ENCODE data around the gene AHDC1.
"Not testable (repeated sequence)": the region's sequence is repeated elsewhere in the genome, so short reads cannot be mapped to it uniquely, and the experiment has no call there.

The AHDC1 gene

GRCh38 chr1:27647328-27647727 lies 43.4 kb upstream of the AHDC1 start:
- TF ChIP-seq, protein P1, sequence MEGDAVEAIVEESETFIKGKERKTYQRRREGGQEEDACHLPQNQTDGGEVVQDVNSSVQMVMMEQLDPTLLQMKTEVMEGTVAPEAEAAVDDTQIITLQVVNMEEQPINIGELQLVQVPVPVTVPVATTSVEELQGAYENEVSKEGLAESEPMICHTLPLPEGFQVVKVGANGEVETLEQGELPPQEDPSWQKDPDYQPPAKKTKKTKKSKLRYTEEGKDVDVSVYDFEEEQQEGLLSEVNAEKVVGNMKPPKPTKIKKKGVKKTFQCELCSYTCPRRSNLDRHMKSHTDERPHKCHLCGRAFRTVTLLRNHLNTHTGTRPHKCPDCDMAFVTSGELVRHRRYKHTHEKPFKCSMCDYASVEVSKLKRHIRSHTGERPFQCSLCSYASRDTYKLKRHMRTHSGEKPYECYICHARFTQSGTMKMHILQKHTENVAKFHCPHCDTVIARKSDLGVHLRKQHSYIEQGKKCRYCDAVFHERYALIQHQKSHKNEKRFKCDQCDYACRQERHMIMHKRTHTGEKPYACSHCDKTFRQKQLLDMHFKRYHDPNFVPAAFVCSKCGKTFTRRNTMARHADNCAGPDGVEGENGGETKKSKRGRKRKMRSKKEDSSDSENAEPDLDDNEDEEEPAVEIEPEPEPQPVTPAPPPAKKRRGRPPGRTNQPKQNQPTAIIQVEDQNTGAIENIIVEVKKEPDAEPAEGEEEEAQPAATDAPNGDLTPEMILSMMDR (IDR thresholded peaks at IDR 0.05; ENCODE audit: insufficient read depth, missing control alignments): no peak
- no peak for FAIRE-seq
- DNase-seq (ENCODE audit: insufficient read length, low spot score): no peak

DNA sequence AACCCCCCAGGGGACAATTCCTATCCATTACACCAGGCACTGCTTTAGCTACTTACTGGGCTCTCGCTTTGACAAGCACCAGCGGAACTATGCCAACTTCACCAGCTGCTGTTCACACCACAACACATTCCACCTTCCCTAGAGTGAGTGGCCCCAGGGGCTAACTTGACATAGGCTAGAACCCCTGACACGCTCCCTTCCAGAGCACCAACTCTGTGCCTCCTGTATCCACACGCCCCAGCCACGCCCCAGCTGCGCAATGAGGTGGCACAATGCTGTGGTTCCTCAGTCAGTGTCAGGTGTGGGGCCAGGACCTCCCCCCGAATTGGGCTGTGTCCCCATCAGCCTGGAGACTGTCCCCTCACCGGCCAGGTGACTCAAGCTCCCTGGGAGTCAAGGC lies 42.7 kb upstream of the AHDC1 start:
- FAIRE-seq (no peak), DNase-seq (ENCODE audit: insufficient read length, low spot score) (no peak)
- TF ChIP-seq, protein P1 (IDR thresholded peaks at IDR 0.05; ENCODE audit: insufficient read depth, missing control alignments): no peak

DNA sequence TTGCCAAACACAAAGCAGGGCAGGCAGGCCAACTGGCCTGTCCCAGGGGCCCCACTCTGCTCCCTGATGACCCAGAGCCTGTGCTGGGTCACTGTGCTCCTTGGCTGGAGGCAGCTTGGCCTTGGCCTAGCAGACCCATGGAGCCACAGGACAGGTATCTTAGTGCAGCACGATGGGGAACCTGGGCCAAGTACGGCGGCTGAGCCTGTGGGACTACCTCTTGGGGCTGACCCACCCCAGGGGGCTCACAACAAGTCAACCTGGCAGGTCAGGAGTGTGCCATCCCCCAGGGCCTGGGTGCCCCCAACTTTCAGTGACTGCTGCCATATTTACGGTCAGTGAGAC lies 41.1 kb upstream of the AHDC1 start:
- DNase-seq (ENCODE audit: insufficient read length, low spot score) (no peak), FAIRE-seq (no peak)
- TF ChIP-seq, protein P1 (IDR thresholded peaks at IDR 0.05; ENCODE audit: insufficient read depth, missing control alignments): no peak

- TF ChIP-seq, protein P1 (IDR thresholded peaks at IDR 0.05; ENCODE audit: insufficient read depth, missing control alignments): no peak
- FAIRE-seq: no peak
- DNase-seq (ENCODE audit: insufficient read length, low spot score): no peak
Measured at GRCh38 chr1:27644369-27645070, 40.6 kb upstream of the AHDC1 start.

DNA sequence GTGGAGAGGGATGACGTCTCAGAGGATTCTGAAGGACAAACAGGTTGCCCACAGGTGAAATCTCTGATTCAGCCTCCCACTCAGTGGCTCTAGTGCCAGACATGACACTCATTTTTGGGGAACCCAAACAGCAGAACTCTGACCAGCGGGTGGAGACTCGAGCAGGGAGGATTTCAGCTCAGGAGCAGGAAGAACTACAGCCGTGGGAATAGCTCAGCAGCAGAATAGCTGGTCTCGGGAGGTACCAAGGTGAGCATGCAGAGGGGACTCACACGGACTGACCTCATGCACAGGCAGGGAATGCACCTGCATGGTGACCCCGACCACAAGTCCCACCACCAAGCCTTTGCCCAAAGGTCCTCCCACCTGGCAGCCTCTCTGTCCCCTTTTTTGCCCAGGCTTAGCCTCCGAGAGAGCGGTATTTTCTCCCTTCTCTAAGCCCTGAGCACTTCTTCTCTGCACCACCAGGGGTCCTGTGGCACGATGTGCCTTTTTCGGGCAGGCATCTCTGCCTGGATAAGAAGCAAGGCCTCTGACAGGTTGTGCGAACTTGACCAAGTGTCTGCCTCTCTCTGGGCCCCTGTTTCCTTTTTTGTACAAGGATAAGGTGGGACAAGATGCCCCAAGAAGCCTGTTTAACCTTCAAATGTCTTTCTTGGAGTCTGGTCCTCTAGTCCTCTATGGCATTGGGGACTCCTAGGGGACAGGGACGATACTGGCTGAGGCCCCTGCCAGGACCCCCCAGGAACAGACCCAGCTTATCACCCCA lies 39.8 kb upstream of the AHDC1 start:
- no peak for FAIRE-seq
- DNase-seq (ENCODE audit: insufficient read length, low spot score): peak; percentile 34

DNA sequence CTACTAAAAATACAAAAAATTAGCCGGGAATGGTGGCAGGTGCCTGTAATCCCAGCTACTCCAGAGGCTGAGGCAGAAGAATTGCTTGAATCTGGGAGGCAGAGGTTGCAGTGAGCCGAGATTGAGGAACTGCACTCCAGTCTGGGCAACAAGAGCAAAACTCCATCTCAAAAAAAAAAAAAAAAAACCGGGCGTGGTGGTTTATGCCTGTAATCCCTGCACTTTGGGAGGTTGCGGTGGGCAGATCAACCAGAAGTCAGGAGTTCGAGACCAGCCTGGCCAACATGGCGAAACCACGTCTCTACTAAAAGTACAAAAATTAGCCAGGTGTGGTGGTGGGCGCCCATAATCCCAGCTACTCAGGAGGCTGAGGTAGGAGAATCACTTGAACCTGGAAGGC lies 36.6 kb upstream of the AHDC1 start:
- FAIRE-seq; DNase-seq (ENCODE audit: insufficient read length, low spot score): not testable (repeated sequence)

More for the DNA sequence above, 39.8 kb upstream of the AHDC1 start:
- TF ChIP-seq, protein P1 (IDR thresholded peaks at IDR 0.05; ENCODE audit: insufficient read depth, missing control alignments): peak; percentile 64

DNA sequence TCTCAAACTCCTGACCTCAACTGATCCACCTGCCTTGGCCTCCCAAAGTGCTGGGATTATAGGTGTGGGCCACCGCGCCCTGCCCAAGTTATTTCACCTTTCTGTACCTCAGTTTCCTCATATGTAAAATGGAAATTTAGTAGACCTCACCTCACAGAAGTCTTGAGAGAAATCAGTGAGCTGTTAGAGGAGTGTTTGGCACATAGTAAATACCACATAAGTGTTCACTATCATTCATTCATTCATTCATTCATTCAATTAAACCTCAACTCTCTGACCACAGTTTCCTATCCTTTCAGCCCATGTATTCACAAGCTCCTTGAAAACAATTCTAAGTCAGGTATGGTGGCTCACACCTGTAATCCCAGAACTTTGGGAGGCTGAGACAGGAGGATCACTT lies 34.9 kb upstream of the AHDC1 start:
- DNase-seq (ENCODE audit: insufficient read length, low spot score) (no peak), FAIRE-seq (no peak)
- TF ChIP-seq, protein P1 (IDR thresholded peaks at IDR 0.05; ENCODE audit: insufficient read depth, missing control alignments): no peak
